Stimulated activated naive CD4-positive, alpha-beta T cell treated with Interleukin-2 at 50 U/mL for 16 hours (primary cell): ENCODE data around the gene ADIRF.
"Not testable (repeated sequence)": the region's sequence is repeated elsewhere in the genome, so short reads cannot be mapped to it uniquely, and the experiment has no call there.

ENCODE experiments used
- DNase-seq: peaks from one replicate; lab custom pipeline; 2025; lab: John Stamatoyannopoulos, UW

ADIRF gene

GRCh38 chr10:86979977-86980448 lies 11.7 kb downstream of the ADIRF start:
- no peak for DNase-seq

GRCh38 chr10:86981020-86981419 lies 12.7 kb downstream of the ADIRF start:
- DNase-seq, result not testable (repeated sequence)

GRCh38 chr10:86981716-86982115 lies 13.4 kb downstream of the ADIRF start:
- DNase-seq, result no peak

- DNase-seq, result not testable (repeated sequence)
These were observed 16.2 kb downstream of the ADIRF start for GRCh38 chr10:86984498-86984897.

- no peak for DNase-seq
These were observed 20.2 kb downstream of the ADIRF start for GRCh38 chr10:86988520-86988919.

- not testable (repeated sequence) for DNase-seq
These were observed 23.1 kb downstream of the ADIRF start for GRCh38 chr10:86991362-86991761.

GRCh38 chr10:86992456-86992855 lies 24.2 kb downstream of the ADIRF start:
- DNase-seq, result no peak

- DNase-seq, result no peak
These were observed 24.6 kb downstream of the ADIRF start for GRCh38 chr10:86992929-86993328.

- DNase-seq, result not testable (repeated sequence)
These were observed 31.6 kb downstream of the ADIRF start for GRCh38 chr10:86999802-87000403.

GRCh38 chr10:87000491-87000890 lies 32.2 kb downstream of the ADIRF start:
- no peak for DNase-seq

GRCh38 chr10:87007124-87007523 lies 38.8 kb downstream of the ADIRF start:
- DNase-seq, result not testable (repeated sequence)

- DNase-seq, result not testable (repeated sequence)
These were observed 39.4 kb downstream of the ADIRF start for GRCh38 chr10:87007674-87008073.

- DNase-seq, result not testable (repeated sequence)
These were observed 40.0 kb downstream of the ADIRF start for GRCh38 chr10:87008303-87008702.

GRCh38 chr10:87009134-87009696 lies 40.9 kb downstream of the ADIRF start:
- DNase-seq, result not testable (repeated sequence)

GRCh38 chr10:87013528-87013927 lies 45.2 kb downstream of the ADIRF start:
- DNase-seq, result not testable (repeated sequence)

GRCh38 chr10:87014986-87015716 lies 46.9 kb downstream of the ADIRF start:
- not testable (repeated sequence) for DNase-seq

GRCh38 chr10:87018127-87018526 lies 49.8 kb downstream of the ADIRF start:
- not testable (repeated sequence) for DNase-seq

- not testable (repeated sequence) for DNase-seq
These were observed 50.8 kb downstream of the ADIRF start for GRCh38 chr10:87019066-87019465.

- not testable (repeated sequence) for DNase-seq
These were observed 51.2 kb downstream of the ADIRF start for GRCh38 chr10:87019504-87019903.

GRCh38 chr10:87020056-87020455 lies 51.8 kb downstream of the ADIRF start, which contains the start of gene FAM25A:
FAM25A (plus strand) TSS chr10:87020294; CDS start chr10:87020325, 31 bp downstream.
- not testable (repeated sequence) for DNase-seq
